Non-pigmented ciliary epithelial cell (primary cell): ENCODE data around the gene THAP5.
"Not testable (repeated sequence)": the region's sequence is repeated elsewhere in the genome, so short reads cannot be mapped to it uniquely, and the experiment has no call there.

ENCODE experiments used
- DNase-seq: peaks from one replicate; pipeline ENCODE4 v3.0.0-alpha.2; 2010; ENCODE audit warnings: low read depth

The THAP5 gene

DNA sequence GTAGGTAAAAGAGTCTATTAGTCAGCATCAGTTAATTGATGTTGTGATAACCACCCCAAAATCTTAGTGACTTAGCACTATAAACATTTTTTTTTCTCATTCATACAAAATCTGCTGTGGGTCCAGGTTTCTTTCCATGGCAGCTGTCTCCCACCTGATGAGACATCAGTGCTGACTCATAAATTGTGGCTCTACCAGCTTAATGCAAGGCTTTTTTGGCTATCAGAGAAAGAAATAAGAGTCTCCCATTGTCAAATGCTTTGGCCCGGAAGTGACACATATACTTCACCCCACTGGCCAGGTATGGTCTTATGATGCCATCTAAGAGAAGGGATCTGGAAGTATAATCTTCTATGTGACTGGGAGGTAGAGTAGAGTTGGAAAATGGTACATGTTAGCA is 14.7 kb upstream of the THAP5 start:
- DNase-seq: no peak

- no peak for DNase-seq
Measured at GRCh38 chr7:108581655-108582491, 12.4 kb upstream of the THAP5 start.

- DNase-seq: no peak
Measured at GRCh38 chr7:108580298-108580697, 10.8 kb upstream of the THAP5 start.

- no peak for DNase-seq
Measured at GRCh38 chr7:108578937-108579336, 9.4 kb upstream of the THAP5 start.

GRCh38 chr7:108576116-108576515 is 6.6 kb upstream of the THAP5 start:
- no peak for DNase-seq

- DNase-seq: no peak
Measured at GRCh38 chr7:108575156-108575555, 5.7 kb upstream of the THAP5 start.

DNA sequence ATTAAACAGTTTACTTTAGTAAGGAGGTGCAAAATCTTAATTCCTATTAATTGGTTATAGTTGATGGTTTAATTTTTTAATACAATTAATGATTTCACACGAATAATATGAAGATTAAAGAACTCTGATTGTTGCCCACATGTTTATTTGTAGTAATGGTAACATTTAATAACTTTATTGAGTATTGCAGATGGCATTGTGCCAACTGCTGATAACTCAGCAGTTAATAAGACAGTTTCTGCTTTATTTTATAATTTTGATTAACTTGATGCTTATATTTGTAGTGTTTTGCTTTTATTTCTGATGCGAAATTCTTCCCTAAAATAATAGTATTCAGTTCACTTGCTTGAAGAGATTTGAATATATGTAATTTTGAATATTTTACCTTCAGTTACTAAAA is 3.0 kb upstream of the THAP5 start:
- DNase-seq: no peak

DNA sequence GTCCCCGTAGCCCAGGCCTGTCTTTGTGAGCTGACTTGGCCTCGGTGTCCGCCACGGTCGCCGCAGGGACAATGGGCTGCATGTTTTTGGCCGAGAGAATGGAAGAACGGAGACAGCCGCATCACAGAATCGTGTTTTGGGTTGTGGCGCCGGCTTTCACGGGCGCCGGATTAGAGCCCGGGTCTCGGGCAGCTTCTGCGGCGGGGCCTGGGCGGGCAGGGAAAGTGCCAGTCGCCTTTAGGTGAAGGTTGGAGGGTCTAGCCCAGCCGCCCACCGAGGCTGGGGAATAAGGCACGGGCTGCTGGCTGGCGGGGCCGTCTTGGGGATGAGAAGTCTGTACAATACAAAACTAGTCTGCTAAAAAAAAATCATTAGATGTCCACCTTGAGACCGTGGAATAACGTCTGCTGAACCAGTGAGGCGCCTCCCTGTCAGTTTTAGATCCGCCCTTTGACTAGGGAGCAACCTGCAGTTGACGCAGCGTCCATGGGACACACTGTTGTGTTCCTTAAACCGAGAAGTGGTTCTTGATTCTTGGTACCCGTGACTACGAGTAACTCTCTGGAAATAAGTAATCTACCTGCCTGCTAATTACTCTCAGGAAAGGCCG is 745 bp upstream of the THAP5 start:
- no peak for DNase-seq

DNA sequence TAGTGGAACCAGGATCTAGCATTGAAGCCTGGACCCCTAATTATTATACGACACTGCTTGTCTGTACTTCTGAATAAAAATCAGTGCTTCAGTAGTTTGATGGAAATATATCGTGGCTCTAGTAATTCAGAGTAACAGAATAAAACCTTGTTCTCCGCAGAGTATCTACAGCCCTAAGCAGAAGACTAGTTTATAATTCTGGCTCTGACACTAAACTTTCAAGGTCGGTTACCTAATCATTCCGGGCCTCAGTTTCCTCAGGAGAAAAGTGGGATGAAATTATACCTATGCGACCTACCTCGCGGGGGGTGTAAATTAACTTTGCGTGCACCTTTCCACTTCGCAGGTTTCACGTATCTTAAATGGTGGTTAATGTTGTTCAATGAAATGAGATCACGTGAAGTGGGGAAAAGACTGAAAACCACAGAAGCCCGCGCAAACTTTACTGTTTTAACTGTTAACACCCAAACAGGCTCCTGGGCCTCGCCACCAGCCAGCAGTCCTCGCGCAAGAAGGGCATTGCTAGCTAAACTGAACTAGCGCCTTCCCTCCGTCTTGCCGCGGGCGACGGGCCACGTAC is 615 bp downstream of the THAP5 start:
- DNase-seq: no peak

- DNase-seq: no peak
Measured at GRCh38 chr7:108565987-108566386, 3.5 kb downstream of the THAP5 start.

DNA sequence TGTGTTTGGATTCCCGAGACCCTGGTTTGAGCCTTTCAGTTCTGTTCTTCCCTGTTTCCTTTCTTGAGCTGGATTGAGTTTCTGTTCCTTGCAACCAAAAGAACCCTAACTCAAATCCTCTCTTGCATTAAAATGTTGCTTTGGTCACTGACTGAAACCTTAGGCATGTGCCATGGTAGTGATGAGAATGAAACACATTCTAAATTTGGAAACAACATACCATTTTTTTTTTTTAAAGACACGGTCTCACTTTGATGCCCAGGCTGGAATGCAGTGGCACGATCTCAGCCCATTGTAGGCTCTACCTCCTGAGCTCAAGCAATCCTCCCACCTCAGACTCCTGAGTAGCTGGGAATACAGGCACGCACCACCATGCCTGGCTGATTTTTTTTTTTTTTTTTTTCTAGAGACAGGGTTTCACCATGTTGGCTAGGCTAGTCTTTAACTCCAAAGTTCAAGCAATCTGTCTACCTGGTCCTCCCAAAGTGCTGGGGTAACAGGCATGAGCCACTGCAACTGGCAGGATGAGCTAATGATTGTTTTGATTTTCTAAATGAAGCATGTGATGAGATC is 8.4 kb downstream of the THAP5 start:
- no peak for DNase-seq

- DNase-seq: no peak
Measured at GRCh38 chr7:108559253-108559652, 10.3 kb downstream of the THAP5 start.

- no peak for DNase-seq
Measured at GRCh38 chr7:108557617-108558016, 11.9 kb downstream of the THAP5 start.

DNA sequence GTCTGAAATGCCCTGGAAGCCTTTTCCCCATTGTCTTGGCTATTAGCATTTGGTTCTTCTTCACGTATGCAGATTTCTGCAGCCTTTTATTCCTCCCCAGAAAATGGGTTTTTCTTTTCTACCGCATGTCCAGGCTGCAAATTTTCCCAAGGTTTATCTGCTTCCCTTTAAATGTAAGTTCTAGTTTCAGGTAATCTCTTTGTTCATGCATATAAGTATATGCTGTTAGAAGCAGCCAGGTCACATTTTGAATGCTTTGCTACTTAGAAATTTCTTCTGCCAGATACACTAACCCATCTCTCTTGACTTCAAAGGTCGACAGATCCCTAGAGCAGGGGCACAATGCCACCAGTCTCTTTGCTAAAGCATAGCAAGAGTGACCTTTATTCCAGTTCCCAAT is 12.3 kb downstream of the THAP5 start:
- no peak for DNase-seq

- DNase-seq: not testable (repeated sequence)
Measured at GRCh38 chr7:108556665-108557064, 12.8 kb downstream of the THAP5 start.

- DNase-seq: not testable (repeated sequence)
Measured at GRCh38 chr7:108548141-108548896, 21.2 kb downstream of the THAP5 start.

DNA sequence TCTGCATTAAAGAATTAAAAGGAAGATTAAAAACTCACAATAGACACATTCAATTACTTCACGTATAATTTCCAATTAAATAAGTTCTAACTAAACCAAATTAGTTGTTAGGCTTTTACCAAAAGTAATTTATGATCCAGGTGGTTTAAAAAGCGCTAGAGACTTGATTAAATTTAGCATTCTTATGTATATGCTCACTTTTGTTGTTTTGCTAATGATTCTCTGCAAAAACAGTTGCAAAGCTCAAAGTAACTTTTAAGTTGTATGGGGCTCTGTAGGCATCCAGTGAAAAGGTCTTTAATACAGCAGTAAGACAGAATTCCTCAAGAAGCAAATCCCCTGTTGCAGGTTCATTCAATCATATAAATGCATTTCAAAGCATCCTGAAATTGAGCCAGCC is 28.0 kb downstream of the THAP5 start:
- DNase-seq: no peak

GRCh38 chr7:108538685-108539084 is 30.8 kb downstream of the THAP5 start:
- DNase-seq: not testable (repeated sequence)

DNA sequence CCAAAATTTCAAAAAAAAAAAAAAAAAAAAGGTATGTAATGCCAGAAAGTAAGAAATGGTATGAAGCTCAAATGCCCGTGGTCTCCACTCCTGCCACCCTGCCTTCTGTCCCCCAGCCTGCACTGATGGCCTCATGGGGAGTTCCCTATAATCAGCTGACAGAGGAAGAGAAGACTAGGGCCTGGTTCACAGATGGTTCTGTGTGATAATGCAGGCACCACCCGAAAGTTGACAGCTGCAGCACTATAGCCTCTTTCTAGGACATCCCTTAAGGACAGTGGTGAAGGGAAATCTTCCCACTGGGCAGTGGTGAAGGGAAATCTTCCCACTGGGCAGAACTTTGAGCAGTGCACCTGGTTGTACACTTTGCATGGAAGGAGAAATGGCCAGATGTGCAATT is 31.3 kb downstream of the THAP5 start:
- not testable (repeated sequence) for DNase-seq

- DNase-seq: no peak
Measured at GRCh38 chr7:108537229-108537628, 32.3 kb downstream of the THAP5 start.

GRCh38 chr7:108535744-108536143 is 33.8 kb downstream of the THAP5 start:
- no peak for DNase-seq

DNA sequence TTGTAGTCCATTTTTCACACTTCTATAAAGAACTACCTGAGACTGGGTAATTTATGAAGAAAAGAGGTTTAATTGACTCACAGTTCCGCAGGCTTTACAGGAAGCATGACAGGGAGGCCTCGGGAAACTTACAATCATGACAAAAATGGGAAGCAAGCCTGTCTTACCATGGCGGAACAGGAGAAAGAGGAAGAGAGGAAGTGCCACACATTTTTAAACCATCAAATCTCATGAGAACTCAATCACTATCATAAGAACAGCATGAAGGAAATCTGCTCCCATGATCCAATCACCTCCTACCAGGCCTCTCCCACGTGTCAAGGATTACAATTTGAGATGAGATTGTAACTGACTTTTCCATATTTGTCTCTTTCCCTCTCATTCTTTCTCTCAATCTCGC is 34.2 kb downstream of the THAP5 start:
- DNase-seq: no peak
